ENCODE results near the gene MEX3D. TPM values are rescaled to one million over a fixed set of nuclear protein-coding genes. Genes with fewer than 3 reads are reported as not detected.

The MEX3D gene
- total RNA-seq, 5 donors from 2014 or later (not counting 1 experiment from before 2014, with no cell fraction given) = 2.1 to 7.7 (median 6.2) TPM

DNA sequence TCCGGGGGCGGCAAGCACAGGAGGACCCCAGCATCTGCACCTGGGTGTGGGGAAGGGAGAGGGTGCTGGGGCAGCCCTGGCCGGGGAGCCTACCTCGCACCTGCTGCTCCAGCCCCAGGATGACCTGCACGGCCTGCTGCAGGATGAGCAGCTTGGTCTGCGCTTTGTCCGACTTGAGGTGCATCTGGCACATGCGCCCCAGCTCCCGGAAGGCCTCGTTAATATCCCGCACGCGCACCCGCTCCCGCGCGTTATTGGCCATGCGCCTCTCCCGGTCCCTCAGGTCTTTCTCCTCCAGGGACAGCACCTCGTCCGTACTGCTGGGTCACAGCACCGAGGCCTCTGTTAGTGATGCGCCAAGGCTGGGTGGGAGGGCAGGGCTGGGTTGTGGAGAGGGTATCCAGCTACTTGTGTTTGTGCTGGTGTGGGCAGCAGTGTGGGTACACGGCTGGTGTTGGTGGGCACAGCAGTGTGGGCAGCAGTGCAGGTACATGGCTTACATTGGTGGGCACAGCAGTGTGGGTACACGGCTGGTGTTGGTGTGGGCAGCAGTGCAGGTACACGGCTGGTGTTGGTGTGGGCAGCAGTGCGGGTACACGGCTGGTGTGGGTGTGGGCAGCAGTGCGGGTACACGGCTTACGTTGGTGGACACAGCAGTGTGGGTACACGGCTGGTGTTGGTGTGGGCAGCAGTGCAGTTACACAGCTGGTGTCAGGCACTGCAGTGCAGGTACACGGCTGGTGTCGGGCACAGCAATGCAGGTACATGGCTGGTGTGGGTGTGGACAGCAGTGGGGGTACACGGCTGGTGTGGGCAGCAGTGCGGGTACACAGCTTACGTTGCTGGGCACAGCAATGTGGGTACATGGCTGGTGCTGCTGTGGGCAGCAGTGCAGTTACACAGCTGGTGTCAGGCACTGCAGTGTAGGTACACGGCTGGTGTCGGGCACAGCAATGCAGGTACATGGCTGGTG lies 44.3 kb upstream of the MEX3D start:
- Mint-ChIP-seq H3K4me3 (no peak overlapping the region), H3K27me3 (no peaks in the 10 kb centered on the region), H3K9me3 (no peaks in the 10 kb centered on the region), H3K4me1 (peaks cover 27 to 40% (median 34%) of the 10 kb centered on the region in 3 donors), H3K27ac (no peak overlapping the region), H3K36me3 (peaks cover 25% of the 10 kb centered on the region)
- no peak overlapping the region for H3K4me3 ChIP-seq (ENCODE audit: control insufficient read depth in 1 of 2, extremely low read depth in 1 of 2, low read length in 1 of 2)
- H3K4me1 ChIP-seq (ENCODE audit: control insufficient read depth in 1 of 2, extremely low read depth in 1 of 2, insufficient read depth in 2 of 2, low read length in 2 of 2) = peaks cover 15 to 47% of the 10 kb centered on the region in 2 experiments
- POLR2A ChIA-PET = no interaction called here
- DNase-seq (no peak), ATAC-seq (replicated peaks in 1 of 4) (no peak)
- H3K36me3 ChIP-seq (ENCODE audit: control insufficient read depth in 2 of 2, extremely low read depth in 1 of 2, insufficient read depth in 1 of 2, low read length in 1 of 2) = peaks cover 36 to 39% of the 10 kb centered on the region in 2 donors
- WGBS (ENCODE audit: insufficient coverage) = 95% methylated on average over 39 of the region's 39 CpGs
- CTCF ChIA-PET = no interaction called here
- no peaks in the 10 kb centered on the region for H3K27me3 ChIP-seq (replicated peaks in 1 of 2; ENCODE audit: control insufficient read depth in 2 of 2, extremely low read depth in 1 of 2, insufficient read depth in 2 of 2, low read length in 1 of 2)
- no peaks in the 10 kb centered on the region for H3K9me3 ChIP-seq
- H3K27ac ChIP-seq (ENCODE audit: low read length) = no peak overlapping the region

GRCh38 chr19:1611353-1611752 lies 43.2 kb upstream of the MEX3D start:
- no peak overlapping the region for H3K27ac ChIP-seq (ENCODE audit: low read length)
- H3K27me3 ChIP-seq (replicated peaks in 1 of 2; ENCODE audit: control insufficient read depth in 2 of 2, extremely low read depth in 1 of 2, insufficient read depth in 2 of 2, low read length in 1 of 2) = no peaks in the 10 kb centered on the region
- 94% methylated on average over 7 of the region's 15 CpGs for WGBS (ENCODE audit: insufficient coverage)
- H3K9me3 Mint-ChIP-seq = no peaks in the 10 kb centered on the region
- ChIA-PET POLR2A (interaction anchor here in 1 of 2 donors (0.6 kb wide), 1 partner anchor 15 kb away, joined by 3 read pairs; no protein-coding TSS in a partner anchor), CTCF (no interaction called here)
- no peak for ATAC-seq (replicated peaks in 1 of 4)
- H3K27me3 Mint-ChIP-seq = no peaks in the 10 kb centered on the region
- no peak overlapping the region for H3K4me3 Mint-ChIP-seq
- H3K36me3 Mint-ChIP-seq = peaks cover 21% of the 10 kb centered on the region
- no peak for DNase-seq
- H3K4me3 ChIP-seq (ENCODE audit: control insufficient read depth in 1 of 2, extremely low read depth in 1 of 2, low read length in 1 of 2) = no peak overlapping the region
- peaks cover 12 to 49% of the 10 kb centered on the region in 2 experiments for H3K4me1 ChIP-seq (ENCODE audit: control insufficient read depth in 1 of 2, extremely low read depth in 1 of 2, insufficient read depth in 2 of 2, low read length in 2 of 2)
- H3K9me3 ChIP-seq = no peaks in the 10 kb centered on the region
- H3K4me1 Mint-ChIP-seq = peaks cover 17 to 34% (median 27%) of the 10 kb centered on the region in 3 donors
- peaks cover 31 to 39% of the 10 kb centered on the region in 2 donors for H3K36me3 ChIP-seq (ENCODE audit: control insufficient read depth in 2 of 2, extremely low read depth in 1 of 2, insufficient read depth in 1 of 2, low read length in 1 of 2)
- H3K27ac Mint-ChIP-seq = peak overlapping the region; percentile 11 to 39

DNA sequence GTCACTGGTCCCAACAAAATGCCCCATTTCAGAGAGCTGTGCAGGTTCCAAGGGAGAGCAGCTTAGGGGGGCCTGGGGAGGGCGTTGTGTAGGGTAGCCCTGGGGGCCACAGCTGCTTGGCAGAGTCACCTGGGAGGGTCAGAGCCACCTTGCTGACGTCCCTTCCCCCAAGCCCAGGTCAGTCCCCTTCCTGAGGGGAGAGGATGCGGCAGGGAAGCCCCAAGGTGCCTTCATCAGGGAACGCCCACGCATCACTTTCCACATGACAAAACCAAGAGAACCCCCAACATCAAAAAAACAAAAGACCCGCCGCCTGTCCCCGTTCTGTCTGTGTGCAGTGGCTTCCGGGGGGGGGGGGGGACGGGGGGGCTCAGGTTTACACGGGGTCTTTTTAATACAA lies 42.5 kb upstream of the MEX3D start:
- H3K27ac Mint-ChIP-seq = peak overlapping the region in 1 of 2 donors; percentile 23
- DNase-seq (peak in 9 of 35 experiments; percentile 6 to 54 (median 20)), ATAC-seq (replicated peaks in 1 of 4) (no peak)
- H3K9me3 Mint-ChIP-seq = no peaks in the 10 kb centered on the region
- ChIA-PET CTCF (no interaction called here), POLR2A (interaction anchor here in 1 of 2 donors (0.6 kb wide), 1 partner anchor 336 kb away, joined by 3 read pairs; no protein-coding TSS in a partner anchor)
- H3K4me3 Mint-ChIP-seq = no peak overlapping the region
- Histone ChIP-seq H3K36me3 (ENCODE audit: control insufficient read depth in 2 of 2, extremely low read depth in 1 of 2, insufficient read depth in 1 of 2, low read length in 1 of 2) (peaks cover 28 to 35% of the 10 kb centered on the region in 2 donors), H3K4me1 (ENCODE audit: control insufficient read depth in 1 of 2, extremely low read depth in 1 of 2, insufficient read depth in 2 of 2, low read length in 2 of 2) (peaks cover 17 to 57% of the 10 kb centered on the region in 2 experiments), H3K4me3 (ENCODE audit: control insufficient read depth in 1 of 2, extremely low read depth in 1 of 2, low read length in 1 of 2) (no peak overlapping the region), H3K27me3 (replicated peaks in 1 of 2; ENCODE audit: control insufficient read depth in 2 of 2, extremely low read depth in 1 of 2, insufficient read depth in 2 of 2, low read length in 1 of 2) (no peaks in the 10 kb centered on the region), H3K27ac (ENCODE audit: low read length) (no peak overlapping the region), H3K9me3 (no peaks in the 10 kb centered on the region)
- peaks cover 23 to 41% (median 32%) of the 10 kb centered on the region in 3 donors for H3K4me1 Mint-ChIP-seq
- H3K36me3 Mint-ChIP-seq = peaks cover 17% of the 10 kb centered on the region
- H3K27me3 Mint-ChIP-seq = no peaks in the 10 kb centered on the region
- 86% methylated on average over 1 of the region's 11 CpGs for WGBS (ENCODE audit: insufficient coverage)

DNA sequence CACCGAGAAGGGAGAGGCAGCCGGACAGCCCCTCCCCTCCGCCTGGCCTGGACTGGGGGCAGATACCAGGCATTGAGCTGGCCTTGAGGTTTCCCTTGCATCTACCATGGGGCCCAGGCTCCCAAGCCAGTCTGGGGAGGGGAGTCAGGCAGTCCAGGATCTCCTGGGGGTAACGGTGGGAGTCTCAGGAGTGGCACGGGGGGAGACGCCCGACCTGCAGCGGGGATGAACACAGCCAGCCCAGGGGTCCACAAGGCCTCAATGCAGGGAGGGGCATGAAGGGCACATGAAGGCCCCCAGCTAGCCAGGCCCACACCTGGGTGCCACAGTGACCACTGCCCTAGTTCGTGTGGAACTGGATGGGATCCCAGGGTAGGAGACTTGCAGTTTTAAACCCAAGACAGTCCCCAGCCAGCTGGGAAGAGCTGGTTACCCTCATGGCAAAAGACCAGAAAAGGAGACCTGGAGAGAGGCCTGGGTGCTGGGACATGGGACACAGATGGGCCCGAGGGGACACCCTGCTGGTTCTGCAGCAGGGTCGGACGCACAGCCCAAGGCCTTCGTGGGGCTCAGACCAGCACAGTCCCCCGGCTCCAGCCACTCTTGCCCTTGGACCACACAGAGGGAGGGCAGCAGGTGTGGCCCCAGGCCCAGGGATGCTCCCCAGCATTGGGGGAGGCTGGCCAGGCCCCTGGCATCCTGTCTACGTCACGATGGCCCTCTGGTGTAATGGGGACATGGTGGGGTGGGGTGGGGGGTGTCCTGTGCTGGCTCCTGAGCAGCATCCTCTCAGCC lies 41.8 kb upstream of the MEX3D start:
- Histone ChIP-seq H3K4me3 (ENCODE audit: control insufficient read depth in 1 of 2, extremely low read depth in 1 of 2, low read length in 1 of 2) (peak overlapping the region in 1 of 2 donors; percentile 58), H3K27ac (ENCODE audit: low read length) (peak overlapping the region; percentile 77), H3K9me3 (no peaks in the 10 kb centered on the region), H3K27me3 (replicated peaks in 1 of 2; ENCODE audit: control insufficient read depth in 2 of 2, extremely low read depth in 1 of 2, insufficient read depth in 2 of 2, low read length in 1 of 2) (no peaks in the 10 kb centered on the region), H3K4me1 (ENCODE audit: control insufficient read depth in 1 of 2, extremely low read depth in 1 of 2, insufficient read depth in 2 of 2, low read length in 2 of 2) (peaks cover 17 to 60% of the 10 kb centered on the region in 2 experiments), H3K36me3 (ENCODE audit: control insufficient read depth in 2 of 2, extremely low read depth in 1 of 2, insufficient read depth in 1 of 2, low read length in 1 of 2) (peaks cover 22 to 31% of the 10 kb centered on the region in 2 donors)
- CTCF ChIA-PET = no interaction called here
- POLR2A ChIA-PET = no interaction called here
- no peaks in the 10 kb centered on the region for H3K9me3 Mint-ChIP-seq
- peaks cover 13% of the 10 kb centered on the region for H3K36me3 Mint-ChIP-seq
- no peak for ATAC-seq (replicated peaks in 1 of 4)
- WGBS (ENCODE audit: insufficient coverage) = 96% methylated on average over 11 of the region's 16 CpGs
- H3K27ac Mint-ChIP-seq = peak overlapping the region; percentile 79 to 93
- H3K4me3 Mint-ChIP-seq = peak overlapping the region in 1 of 3 donors; percentile 77
- no peak for DNase-seq
- no peaks in the 10 kb centered on the region for H3K27me3 Mint-ChIP-seq
- peaks cover 26 to 43% (median 34%) of the 10 kb centered on the region in 3 donors for H3K4me1 Mint-ChIP-seq

DNA sequence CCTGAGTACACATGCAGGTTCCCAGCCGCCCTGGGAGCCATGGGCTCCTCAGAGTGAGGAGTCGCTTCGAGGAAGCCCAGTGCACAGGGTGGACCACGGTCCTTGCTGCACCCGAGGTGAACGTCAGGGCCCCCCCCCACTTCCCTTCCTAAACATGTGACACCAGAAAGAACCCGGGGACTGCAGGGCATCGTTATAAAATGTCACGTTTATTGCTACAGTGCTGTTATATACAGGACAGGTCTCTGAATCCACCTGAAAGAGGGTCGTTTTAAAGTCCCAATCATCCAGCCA lies 40.9 kb upstream of the MEX3D start:
- peak overlapping the region; percentile 50 to 77 (median 76) for H3K4me3 Mint-ChIP-seq
- peaks cover 11% of the 10 kb centered on the region for H3K36me3 Mint-ChIP-seq
- Histone ChIP-seq H3K27ac (ENCODE audit: low read length) (peak overlapping the region; percentile 77), H3K4me1 (ENCODE audit: control insufficient read depth in 1 of 2, extremely low read depth in 1 of 2, insufficient read depth in 2 of 2, low read length in 2 of 2) (peaks cover 19 to 68% of the 10 kb centered on the region in 2 experiments), H3K9me3 (no peaks in the 10 kb centered on the region), H3K4me3 (ENCODE audit: control insufficient read depth in 1 of 2, extremely low read depth in 1 of 2, low read length in 1 of 2) (peak overlapping the region; percentile 56 to 58), H3K36me3 (ENCODE audit: control insufficient read depth in 2 of 2, extremely low read depth in 1 of 2, insufficient read depth in 1 of 2, low read length in 1 of 2) (peaks cover 14 to 22% of the 10 kb centered on the region in 2 donors), H3K27me3 (replicated peaks in 1 of 2; ENCODE audit: control insufficient read depth in 2 of 2, extremely low read depth in 1 of 2, insufficient read depth in 2 of 2, low read length in 1 of 2) (no peaks in the 10 kb centered on the region)
- H3K4me1 Mint-ChIP-seq = peaks cover 31 to 47% (median 39%) of the 10 kb centered on the region in 3 donors
- ChIA-PET POLR2A (interaction anchor here in 1 of 2 donors (0.7 kb wide), 1 partner anchor 380 kb away, joined by 3 read pairs; no protein-coding TSS in a partner anchor), CTCF (interaction anchor here (0.5 to 2.4 kb wide), 3 partner anchors 63 to 289 kb away, joined by 4 to 6 read pairs (median 5); no protein-coding TSS in a partner anchor)
- no peaks in the 10 kb centered on the region for H3K9me3 Mint-ChIP-seq
- peak overlapping the region; percentile 49 to 93 for H3K27ac Mint-ChIP-seq
- 5% methylated on average over 4 of the region's 10 CpGs for WGBS (ENCODE audit: insufficient coverage)
- no peaks in the 10 kb centered on the region for H3K27me3 Mint-ChIP-seq
- DNase-seq = peak in 14 of 35 experiments; percentile 9 to 57 (median 26)
- peak in 2 of 4 experiments; percentile 6 to 8 for ATAC-seq (replicated peaks in 1 of 4)

All from T-cell (primary cell).